ENCODE results near the gene NME1.

DNA sequence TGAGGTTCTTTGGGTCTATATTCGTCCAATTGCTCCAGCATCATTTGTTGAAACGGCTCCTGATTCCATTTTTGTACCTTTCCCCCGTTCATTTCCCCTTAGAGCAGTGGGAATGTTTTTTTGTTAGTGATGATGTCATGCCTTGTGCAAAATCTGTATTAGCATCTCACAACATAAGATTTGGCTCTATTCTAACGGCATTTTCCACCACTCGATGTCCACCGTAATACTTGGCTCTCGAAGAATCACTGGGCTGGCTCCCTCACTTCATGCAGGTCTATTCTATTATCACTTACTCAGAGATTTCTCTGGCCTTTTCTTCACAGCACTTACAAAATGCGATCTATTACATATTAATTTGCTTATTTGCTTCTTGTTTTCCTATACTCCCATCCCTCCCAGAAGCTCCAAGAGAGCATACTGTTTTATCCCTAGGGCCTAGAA is 571 bp upstream of the NME1 start:
- TF ChIP-seq POLR2A (IDR thresholded peaks at IDR 0.05) = no peak
- TF ChIP-seq, protein P1, sequence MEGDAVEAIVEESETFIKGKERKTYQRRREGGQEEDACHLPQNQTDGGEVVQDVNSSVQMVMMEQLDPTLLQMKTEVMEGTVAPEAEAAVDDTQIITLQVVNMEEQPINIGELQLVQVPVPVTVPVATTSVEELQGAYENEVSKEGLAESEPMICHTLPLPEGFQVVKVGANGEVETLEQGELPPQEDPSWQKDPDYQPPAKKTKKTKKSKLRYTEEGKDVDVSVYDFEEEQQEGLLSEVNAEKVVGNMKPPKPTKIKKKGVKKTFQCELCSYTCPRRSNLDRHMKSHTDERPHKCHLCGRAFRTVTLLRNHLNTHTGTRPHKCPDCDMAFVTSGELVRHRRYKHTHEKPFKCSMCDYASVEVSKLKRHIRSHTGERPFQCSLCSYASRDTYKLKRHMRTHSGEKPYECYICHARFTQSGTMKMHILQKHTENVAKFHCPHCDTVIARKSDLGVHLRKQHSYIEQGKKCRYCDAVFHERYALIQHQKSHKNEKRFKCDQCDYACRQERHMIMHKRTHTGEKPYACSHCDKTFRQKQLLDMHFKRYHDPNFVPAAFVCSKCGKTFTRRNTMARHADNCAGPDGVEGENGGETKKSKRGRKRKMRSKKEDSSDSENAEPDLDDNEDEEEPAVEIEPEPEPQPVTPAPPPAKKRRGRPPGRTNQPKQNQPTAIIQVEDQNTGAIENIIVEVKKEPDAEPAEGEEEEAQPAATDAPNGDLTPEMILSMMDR (IDR thresholded peaks at IDR 0.05) = no peak
